ENCODE results near the gene DOCK1. TPM values are rescaled to one million over a fixed set of nuclear protein-coding genes. Genes with fewer than 3 reads are reported as not detected.

DOCK1 gene
- total RNA-seq, 2 experiments from 2014 or later: not detected

DNA sequence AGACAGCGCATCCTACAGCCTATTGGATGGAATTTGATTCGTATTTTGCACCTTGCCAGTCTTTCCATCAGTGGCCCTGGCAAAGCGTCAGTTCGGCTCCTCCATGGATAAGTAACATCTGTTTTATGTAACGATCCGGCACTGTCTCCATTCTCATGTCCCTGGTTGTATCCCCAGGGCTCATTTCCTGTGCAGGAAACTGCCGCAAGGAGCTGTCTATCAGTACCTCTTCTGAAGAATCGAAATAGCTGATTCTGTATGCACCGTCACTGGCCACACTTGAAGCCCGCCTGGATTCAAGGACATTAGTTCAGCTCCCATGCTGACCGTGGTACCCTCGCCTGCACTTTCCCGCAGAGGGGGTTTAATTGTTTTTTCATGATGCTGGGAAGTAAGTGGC, 590.8 kb downstream of the DOCK1 start:
- intact Hi-C loops (cut with DNase I, micrococcal nuclease): no loop called here
- H3K36me3 ChIP-seq (ENCODE audit: insufficient read depth, low read length): no peaks in the 10 kb centered on the region
- POLR2A ChIA-PET: no interaction called here
- peaks cover 0 to 7% of the 10 kb centered on the region in 2 experiments for H3K9me3 ChIP-seq (ENCODE audit: control insufficient read depth in 1 of 2, insufficient read depth in 1 of 2, low read length in 2 of 2)
- Mint-ChIP-seq H3K9me3 (no peaks in the 10 kb centered on the region), H3K36me3 (ENCODE audit: low read depth) (no peaks in the 10 kb centered on the region), H3K27me3 (peaks cover 25% of the 10 kb centered on the region), H3K4me3 (no peak overlapping the region), H3K4me1 (ENCODE audit: low read depth) (no peaks in the 10 kb centered on the region), H3K27ac (no peak overlapping the region)
- H3K4me1 ChIP-seq (ENCODE audit: insufficient read depth, low read length): no peaks in the 10 kb centered on the region
- ATAC-seq (ENCODE audit: poor library complexity) (no peak), DNase-seq (no peak)
- H3K27ac ChIP-seq (ENCODE audit: low read depth in 1 of 2, low read length in 2 of 2): no peak overlapping the region
- H3K27me3 ChIP-seq (ENCODE audit: control insufficient read depth in 1 of 2, insufficient read depth in 2 of 2, low read length in 2 of 2): peaks cover 3 to 4% of the 10 kb centered on the region in 2 experiments
- CTCF ChIA-PET: no interaction called here
- TF ChIP-seq, protein P1, sequence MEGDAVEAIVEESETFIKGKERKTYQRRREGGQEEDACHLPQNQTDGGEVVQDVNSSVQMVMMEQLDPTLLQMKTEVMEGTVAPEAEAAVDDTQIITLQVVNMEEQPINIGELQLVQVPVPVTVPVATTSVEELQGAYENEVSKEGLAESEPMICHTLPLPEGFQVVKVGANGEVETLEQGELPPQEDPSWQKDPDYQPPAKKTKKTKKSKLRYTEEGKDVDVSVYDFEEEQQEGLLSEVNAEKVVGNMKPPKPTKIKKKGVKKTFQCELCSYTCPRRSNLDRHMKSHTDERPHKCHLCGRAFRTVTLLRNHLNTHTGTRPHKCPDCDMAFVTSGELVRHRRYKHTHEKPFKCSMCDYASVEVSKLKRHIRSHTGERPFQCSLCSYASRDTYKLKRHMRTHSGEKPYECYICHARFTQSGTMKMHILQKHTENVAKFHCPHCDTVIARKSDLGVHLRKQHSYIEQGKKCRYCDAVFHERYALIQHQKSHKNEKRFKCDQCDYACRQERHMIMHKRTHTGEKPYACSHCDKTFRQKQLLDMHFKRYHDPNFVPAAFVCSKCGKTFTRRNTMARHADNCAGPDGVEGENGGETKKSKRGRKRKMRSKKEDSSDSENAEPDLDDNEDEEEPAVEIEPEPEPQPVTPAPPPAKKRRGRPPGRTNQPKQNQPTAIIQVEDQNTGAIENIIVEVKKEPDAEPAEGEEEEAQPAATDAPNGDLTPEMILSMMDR (IDR thresholded peaks at IDR 0.05): no peak
- no peak overlapping the region for H3K4me3 ChIP-seq (ENCODE audit: low read length)

DNA sequence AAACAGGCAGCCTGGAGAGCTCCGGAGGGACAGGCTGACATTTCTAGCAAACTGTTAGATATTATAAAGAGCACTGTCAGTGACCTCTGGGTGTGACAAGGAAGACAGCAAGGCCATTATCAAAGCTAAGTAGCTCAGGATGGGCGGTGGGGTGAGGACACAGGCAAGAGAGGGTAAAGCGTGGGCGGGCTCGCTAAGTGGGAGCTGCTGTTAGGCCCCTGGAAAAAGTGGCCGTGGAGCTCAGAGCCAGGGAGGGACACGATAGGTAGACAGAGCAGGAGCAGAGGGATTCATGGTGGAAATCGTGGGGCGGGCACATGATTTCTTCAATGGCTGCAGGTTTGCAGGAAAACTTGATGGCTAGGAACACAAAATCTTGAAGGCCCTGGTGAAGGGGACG, 592.5 kb downstream of the DOCK1 start:
- peaks cover 0 to 7% of the 10 kb centered on the region in 2 experiments for H3K9me3 ChIP-seq (ENCODE audit: control insufficient read depth in 1 of 2, insufficient read depth in 1 of 2, low read length in 2 of 2)
- H3K36me3 Mint-ChIP-seq (ENCODE audit: low read depth): no peaks in the 10 kb centered on the region
- no peak overlapping the region for H3K4me3 Mint-ChIP-seq
- TF ChIP-seq, protein P1 (IDR thresholded peaks at IDR 0.05): no peak
- DNase-seq (no peak), ATAC-seq (ENCODE audit: poor library complexity) (no peak)
- no peaks in the 10 kb centered on the region for H3K4me1 ChIP-seq (ENCODE audit: insufficient read depth, low read length)
- peaks cover 0 to 3% of the 10 kb centered on the region in 2 experiments for H3K27me3 ChIP-seq (ENCODE audit: control insufficient read depth in 1 of 2, insufficient read depth in 2 of 2, low read length in 2 of 2)
- no peak overlapping the region for H3K27ac ChIP-seq (ENCODE audit: low read depth in 1 of 2, low read length in 2 of 2)
- no peak overlapping the region for H3K4me3 ChIP-seq (ENCODE audit: low read length)
- intact Hi-C loops (cut with DNase I, micrococcal nuclease): no loop called here
- no peaks in the 10 kb centered on the region for H3K9me3 Mint-ChIP-seq
- POLR2A ChIA-PET: no interaction called here
- CTCF ChIA-PET: no interaction called here
- H3K36me3 ChIP-seq (ENCODE audit: insufficient read depth, low read length): no peaks in the 10 kb centered on the region
- H3K27ac Mint-ChIP-seq: no peak overlapping the region
- peaks cover 25% of the 10 kb centered on the region for H3K27me3 Mint-ChIP-seq
- H3K4me1 Mint-ChIP-seq (ENCODE audit: low read depth): no peaks in the 10 kb centered on the region

DNA sequence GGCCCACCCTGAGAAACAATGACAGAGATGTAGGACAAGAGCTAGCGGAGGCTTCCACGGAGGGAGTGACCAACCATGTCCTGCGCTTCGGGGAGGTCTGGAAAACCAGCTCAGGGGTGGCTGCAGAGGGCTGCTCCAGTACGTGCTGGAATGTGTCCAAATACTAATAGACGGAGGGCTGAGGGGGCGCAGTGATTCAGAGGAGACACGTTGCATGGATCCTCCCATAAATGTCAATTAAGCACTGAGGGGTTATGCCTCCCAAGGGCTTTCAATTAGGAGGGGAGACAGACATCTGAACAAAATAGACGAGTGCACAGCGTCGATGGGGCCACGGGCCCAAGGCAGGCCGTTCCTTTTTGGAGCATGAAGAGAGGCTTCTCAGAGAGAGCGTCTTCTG, 592.9 kb downstream of the DOCK1 start:
- Histone ChIP-seq H3K4me1 (ENCODE audit: insufficient read depth, low read length) (no peaks in the 10 kb centered on the region), H3K9me3 (ENCODE audit: control insufficient read depth in 1 of 2, insufficient read depth in 1 of 2, low read length in 2 of 2) (peaks cover 0 to 7% of the 10 kb centered on the region in 2 experiments), H3K4me3 (ENCODE audit: low read length) (no peak overlapping the region), H3K36me3 (ENCODE audit: insufficient read depth, low read length) (no peaks in the 10 kb centered on the region), H3K27ac (ENCODE audit: low read depth in 1 of 2, low read length in 2 of 2) (no peak overlapping the region), H3K27me3 (ENCODE audit: control insufficient read depth in 1 of 2, insufficient read depth in 2 of 2, low read length in 2 of 2) (peaks cover 0 to 3% of the 10 kb centered on the region in 2 experiments)
- Mint-ChIP-seq H3K4me3 (no peak overlapping the region), H3K27me3 (peaks cover 28% of the 10 kb centered on the region), H3K9me3 (no peaks in the 10 kb centered on the region), H3K36me3 (ENCODE audit: low read depth) (no peaks in the 10 kb centered on the region), H3K4me1 (ENCODE audit: low read depth) (no peaks in the 10 kb centered on the region), H3K27ac (no peak overlapping the region)
- intact Hi-C loops (cut with DNase I, micrococcal nuclease): no loop called here
- ChIA-PET POLR2A (no interaction called here), CTCF (no interaction called here)
- ATAC-seq (ENCODE audit: poor library complexity): no peak
- DNase-seq: no peak
- TF ChIP-seq, protein P1 (IDR thresholded peaks at IDR 0.05): no peak
